ENCODE results near the gene KCNQ4.

Gene KCNQ4

GRCh38 chr1:40783001-40783905, at the start of gene KCNQ4:
Gene KCNQ4, plus strand, starts transcription at chr1:40783787. Its CDS starts 307 bp downstream, at chr1:40784094.
- peak in 1 of 3 experiments; percentile 32 for DNase-seq (ENCODE audit: low read depth in 3 of 3)

- DNase-seq (ENCODE audit: low read depth in 3 of 3) = no peak
Observed at GRCh38 chr1:40734882-40735628, 48.5 kb upstream of the KCNQ4 start.

GRCh38 chr1:40736085-40736531, 47.5 kb upstream of the KCNQ4 start:
- no peak for DNase-seq (ENCODE audit: low read depth in 3 of 3)

GRCh38 chr1:40738831-40739230, 44.8 kb upstream of the KCNQ4 start:
- DNase-seq (ENCODE audit: low read depth in 3 of 3) = no peak

GRCh38 chr1:40739455-40740008, 44.1 kb upstream of the KCNQ4 start:
- DNase-seq (ENCODE audit: low read depth in 3 of 3) = no peak

- no peak for DNase-seq (ENCODE audit: low read depth in 3 of 3)
Observed at GRCh38 chr1:40740039-40740996, 43.3 kb upstream of the KCNQ4 start.

GRCh38 chr1:40740997-40741736, 42.4 kb upstream of the KCNQ4 start:
- no peak for DNase-seq (ENCODE audit: low read depth in 3 of 3)

GRCh38 chr1:40742363-40743061, 41.1 kb upstream of the KCNQ4 start:
- DNase-seq (ENCODE audit: low read depth in 3 of 3) = no peak

- DNase-seq (ENCODE audit: low read depth in 3 of 3) = no peak
Observed at GRCh38 chr1:40743452-40743851, 40.1 kb upstream of the KCNQ4 start.

GRCh38 chr1:40743860-40744259, 39.7 kb upstream of the KCNQ4 start:
- no peak for DNase-seq (ENCODE audit: low read depth in 3 of 3)

GRCh38 chr1:40745176-40745575, 38.4 kb upstream of the KCNQ4 start:
- DNase-seq (ENCODE audit: low read depth in 3 of 3) = no peak

- DNase-seq (ENCODE audit: low read depth in 3 of 3) = no peak
Observed at GRCh38 chr1:40746344-40747090, 37.1 kb upstream of the KCNQ4 start.

- no peak for DNase-seq (ENCODE audit: low read depth in 3 of 3)
Observed at GRCh38 chr1:40748841-40749718, 34.5 kb upstream of the KCNQ4 start.

GRCh38 chr1:40749817-40750216, 33.8 kb upstream of the KCNQ4 start:
- DNase-seq (ENCODE audit: low read depth in 3 of 3) = no peak

GRCh38 chr1:40750451-40750908, 33.1 kb upstream of the KCNQ4 start:
- DNase-seq (ENCODE audit: low read depth in 3 of 3) = no peak

GRCh38 chr1:40751802-40752201, 31.8 kb upstream of the KCNQ4 start:
- no peak for DNase-seq (ENCODE audit: low read depth in 3 of 3)

GRCh38 chr1:40753142-40753882, 30.3 kb upstream of the KCNQ4 start:
- DNase-seq (ENCODE audit: low read depth in 3 of 3) = no peak
